ENCODE measurements around the gene TEAD1.

DNA sequence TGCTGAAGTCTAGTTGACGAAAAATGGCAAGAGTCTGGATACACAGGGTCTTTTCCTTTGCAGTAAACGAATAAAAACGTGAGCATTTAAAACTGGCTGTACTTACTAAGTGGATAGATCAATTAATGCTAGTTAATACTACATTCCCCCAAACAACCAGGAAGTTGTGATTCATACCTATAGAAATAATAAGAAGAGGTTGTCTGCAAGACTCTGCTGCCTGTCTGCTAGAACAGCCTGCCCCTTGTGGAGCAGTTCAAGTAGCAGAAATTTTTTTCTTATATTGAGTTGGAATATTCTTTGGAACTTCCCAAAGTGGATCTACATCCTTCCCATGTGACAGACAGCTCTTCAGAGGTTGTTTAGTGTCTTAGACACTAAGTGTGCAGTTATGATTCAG lies 86.8 kb downstream of the TEAD1 start:
- TF ChIP-seq, protein P1, sequence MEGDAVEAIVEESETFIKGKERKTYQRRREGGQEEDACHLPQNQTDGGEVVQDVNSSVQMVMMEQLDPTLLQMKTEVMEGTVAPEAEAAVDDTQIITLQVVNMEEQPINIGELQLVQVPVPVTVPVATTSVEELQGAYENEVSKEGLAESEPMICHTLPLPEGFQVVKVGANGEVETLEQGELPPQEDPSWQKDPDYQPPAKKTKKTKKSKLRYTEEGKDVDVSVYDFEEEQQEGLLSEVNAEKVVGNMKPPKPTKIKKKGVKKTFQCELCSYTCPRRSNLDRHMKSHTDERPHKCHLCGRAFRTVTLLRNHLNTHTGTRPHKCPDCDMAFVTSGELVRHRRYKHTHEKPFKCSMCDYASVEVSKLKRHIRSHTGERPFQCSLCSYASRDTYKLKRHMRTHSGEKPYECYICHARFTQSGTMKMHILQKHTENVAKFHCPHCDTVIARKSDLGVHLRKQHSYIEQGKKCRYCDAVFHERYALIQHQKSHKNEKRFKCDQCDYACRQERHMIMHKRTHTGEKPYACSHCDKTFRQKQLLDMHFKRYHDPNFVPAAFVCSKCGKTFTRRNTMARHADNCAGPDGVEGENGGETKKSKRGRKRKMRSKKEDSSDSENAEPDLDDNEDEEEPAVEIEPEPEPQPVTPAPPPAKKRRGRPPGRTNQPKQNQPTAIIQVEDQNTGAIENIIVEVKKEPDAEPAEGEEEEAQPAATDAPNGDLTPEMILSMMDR (conservative IDR thresholded peaks at IDR 0.05; ENCODE audit: low read length), result peak; percentile 28; the same call in 1 of the 2 replicates
- no peak for TF ChIP-seq EZH2phosphoT487 (IDR thresholded peaks at IDR 0.05; ENCODE audit: borderline replicate concordance, low read depth, low read length)
